UCSD-AML1 (cell line): ENCODE data around the gene EPN1.

Source experiments
- DNase-seq: peaks from one replicate; lab custom pipeline; 2025; ENCODE audit not compliant: unreplicated experiment; lab: John Stamatoyannopoulos, UW

Gene EPN1

GRCh38 chr19:55674841-55675660 lies at the start of gene EPN1:
TSS of gene EPN1 (plus strand) at chr19:55675226. CDS start at chr19:55678628, 3,402 bp downstream.
- DNase-seq = peak; percentile 97

DNA sequence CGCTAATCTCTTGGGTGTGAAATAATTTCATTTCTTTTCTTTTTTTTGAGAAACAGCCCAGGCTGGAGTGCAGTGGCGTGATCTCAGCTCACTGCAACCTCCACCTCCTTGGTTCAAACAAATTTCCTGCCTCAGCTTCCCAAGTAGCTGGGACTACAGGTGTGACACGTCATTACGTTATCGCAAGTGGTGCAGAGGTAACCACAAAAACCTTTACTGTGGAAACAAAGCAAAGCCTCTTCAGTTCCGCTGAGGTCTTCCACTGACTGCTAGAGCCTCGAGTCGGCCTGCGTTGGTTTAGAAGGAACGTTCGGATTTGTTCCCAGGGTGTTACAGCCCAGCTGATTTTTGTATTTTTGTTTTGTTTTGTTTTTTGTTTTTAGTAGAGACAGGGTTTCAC lies 48.7 kb upstream of the EPN1 start:
- DNase-seq = no peak

DNA sequence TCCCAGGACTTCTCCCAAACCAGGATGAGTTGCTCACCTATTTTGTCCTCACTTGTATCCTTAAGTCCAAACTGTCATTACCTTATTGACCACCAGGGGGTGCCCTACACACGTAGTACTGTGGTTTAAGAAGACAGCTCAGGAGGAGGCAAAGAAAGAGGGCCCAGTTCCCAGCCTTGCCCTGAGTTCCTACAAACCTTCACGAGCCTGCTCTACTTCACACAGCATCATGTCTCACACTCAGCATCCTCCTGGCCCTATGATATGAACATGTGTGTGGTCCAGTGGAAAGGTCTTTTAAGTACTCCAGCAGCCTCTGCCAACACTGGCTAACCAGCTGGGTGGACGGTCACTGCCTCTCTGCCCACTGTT lies 42.6 kb upstream of the EPN1 start:
- DNase-seq = peak; percentile 58

GRCh38 chr19:55633861-55634260 lies 41.2 kb upstream of the EPN1 start:
- no peak for DNase-seq

DNA sequence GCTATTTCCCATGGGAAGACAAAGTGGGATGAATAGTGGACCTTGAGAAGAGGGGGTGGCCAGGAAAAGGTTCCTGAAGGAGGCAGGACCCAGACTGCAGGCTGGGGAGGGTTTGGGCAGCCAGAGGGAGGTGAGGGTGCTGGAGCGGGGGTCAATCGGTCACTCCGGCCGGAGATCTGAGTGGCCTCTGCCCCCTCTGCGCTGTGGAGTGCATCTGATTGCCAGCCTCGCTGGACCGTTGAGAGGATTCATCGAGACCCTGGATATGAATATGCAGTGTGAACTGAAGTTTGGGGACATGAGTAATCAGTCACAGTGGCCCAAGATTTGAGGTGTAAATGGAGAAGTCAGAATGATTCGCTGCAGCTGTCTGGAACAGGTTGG lies 39.7 kb upstream of the EPN1 start:
- no peak for DNase-seq

DNA sequence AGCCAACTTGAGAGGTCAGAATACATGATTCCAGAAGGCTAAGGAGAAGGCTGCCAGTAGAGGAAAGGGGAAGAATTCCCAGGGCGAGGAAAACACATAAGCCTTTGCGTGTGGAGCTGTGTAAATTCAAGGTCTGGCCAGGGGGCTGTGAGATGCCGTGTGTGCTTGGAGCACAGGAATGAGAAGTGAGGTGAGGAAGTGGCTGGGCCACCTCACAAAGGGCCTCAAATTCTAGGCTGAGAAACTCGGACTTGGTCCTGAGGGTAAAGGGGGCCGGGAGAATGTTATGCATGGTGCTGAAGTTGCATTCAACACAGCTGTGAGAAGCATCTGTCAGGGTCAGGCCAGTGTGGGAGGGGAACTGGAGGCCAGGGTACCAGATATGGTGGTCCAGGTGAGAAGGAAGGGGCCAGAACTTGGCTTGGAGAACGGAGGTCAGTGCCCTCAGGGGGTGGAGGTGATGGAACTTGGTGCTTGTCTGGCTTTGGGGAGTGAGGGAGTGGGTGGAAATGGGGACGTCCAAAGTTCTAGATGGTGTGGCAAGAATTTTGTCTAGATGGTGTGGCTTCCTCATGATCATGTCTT lies 39.1 kb upstream of the EPN1 start:
- DNase-seq = no peak

- DNase-seq = no peak
Measured at GRCh38 chr19:55636723-55637122, 38.3 kb upstream of the EPN1 start.

GRCh38 chr19:55637534-55637933 lies 37.5 kb upstream of the EPN1 start:
- DNase-seq = no peak

DNA sequence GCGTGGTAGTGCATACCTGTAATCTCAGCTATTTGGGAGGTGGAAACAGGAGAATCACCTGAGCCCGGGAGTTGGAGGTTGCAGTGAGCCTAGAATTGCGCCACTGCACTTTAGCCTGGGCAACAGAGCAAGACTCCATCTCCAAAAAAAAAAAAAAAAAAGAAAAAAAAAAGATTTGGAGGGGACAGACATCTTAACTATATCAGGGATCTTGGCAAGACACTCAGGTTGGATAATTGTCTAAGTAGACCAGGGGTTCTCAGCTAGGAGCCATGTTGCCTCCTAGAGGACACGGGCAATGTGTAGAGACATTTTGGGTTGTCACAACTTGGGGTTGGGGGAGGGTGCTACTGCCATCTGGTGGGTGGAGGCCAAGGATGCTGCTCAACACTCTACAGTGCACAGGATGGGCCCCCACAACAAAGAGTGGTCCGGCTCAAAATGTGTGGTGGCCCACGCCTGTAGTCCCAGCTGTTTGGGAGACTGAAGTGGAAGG lies 36.1 kb upstream of the EPN1 start:
- DNase-seq = peak; percentile 44

DNA sequence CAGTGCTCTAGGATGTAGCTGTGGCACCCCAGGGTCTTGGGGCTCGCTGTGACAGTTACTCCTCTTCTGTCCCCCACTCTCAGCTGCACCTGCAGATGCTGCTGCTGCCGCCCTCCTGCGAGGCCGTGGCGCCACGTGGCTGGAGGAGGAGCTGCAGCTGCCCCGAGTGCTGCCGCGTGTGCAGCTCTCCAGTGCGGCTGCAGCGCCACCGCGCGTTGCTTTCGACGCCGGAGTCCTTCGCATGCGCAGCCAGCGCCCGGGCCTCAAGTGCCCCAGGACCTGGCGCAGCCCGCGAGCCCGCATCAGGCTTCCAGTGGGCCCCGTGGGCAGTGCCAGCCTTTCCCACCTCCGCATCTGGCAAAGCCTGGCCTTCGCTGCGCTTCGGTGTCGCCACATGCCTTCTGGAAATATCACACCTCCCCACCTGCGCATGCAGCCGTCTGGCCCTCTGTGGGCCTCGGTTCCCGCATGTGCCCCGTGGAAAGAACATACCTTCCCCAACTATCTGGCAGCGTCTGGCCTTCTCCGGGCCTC lies 34.9 kb upstream of the EPN1 start:
- DNase-seq = no peak

DNA sequence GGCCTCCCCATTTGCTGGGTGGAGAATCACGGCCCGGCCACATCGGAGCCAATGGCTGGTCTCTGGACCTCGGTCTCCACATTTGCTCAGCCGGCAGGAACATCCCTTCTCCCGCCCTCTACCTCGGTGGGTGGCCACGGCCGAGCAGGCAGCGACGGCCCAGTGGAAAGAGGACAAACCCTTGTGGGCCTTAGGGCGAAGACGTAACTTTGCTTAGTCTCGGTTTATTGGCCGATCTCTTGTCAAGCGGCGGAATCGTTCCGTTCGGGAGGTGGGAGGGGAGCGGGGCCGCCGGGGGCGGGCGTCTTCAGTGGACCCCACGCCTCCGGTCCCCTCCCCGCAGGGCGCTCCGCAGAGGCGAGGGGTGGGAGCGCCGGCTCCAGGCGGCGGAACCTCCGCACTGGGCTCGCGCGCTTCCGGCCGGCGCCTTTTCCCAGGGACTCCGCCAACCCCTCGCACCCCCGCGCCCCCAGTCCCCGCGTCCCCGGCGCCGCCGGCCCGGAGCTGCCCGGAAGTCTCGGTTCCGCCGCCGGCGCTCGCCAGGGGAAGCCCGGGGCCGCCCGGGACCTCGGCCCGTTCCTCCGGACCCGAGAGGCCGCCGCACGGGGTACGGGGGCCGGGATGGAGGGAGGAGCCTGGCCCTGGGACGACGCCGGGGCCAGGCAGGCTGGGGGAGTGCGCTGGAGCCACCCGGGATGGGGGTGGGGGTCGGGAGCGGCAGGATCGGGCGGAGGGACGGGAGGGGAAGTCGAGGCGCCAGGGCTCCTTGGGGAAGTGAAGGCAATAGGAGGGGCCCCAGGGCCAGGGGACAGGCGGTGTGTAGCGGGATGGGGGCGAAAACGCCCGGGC lies 34.2 kb upstream of the EPN1 start, which contains the start of gene ZNF580:
TSS of gene ZNF580 (plus strand) at position 426 of the 849 bp plus-strand sequence. CDS start 1,507 bp downstream, outside the sequence.
- peak; percentile 74 for DNase-seq

DNA sequence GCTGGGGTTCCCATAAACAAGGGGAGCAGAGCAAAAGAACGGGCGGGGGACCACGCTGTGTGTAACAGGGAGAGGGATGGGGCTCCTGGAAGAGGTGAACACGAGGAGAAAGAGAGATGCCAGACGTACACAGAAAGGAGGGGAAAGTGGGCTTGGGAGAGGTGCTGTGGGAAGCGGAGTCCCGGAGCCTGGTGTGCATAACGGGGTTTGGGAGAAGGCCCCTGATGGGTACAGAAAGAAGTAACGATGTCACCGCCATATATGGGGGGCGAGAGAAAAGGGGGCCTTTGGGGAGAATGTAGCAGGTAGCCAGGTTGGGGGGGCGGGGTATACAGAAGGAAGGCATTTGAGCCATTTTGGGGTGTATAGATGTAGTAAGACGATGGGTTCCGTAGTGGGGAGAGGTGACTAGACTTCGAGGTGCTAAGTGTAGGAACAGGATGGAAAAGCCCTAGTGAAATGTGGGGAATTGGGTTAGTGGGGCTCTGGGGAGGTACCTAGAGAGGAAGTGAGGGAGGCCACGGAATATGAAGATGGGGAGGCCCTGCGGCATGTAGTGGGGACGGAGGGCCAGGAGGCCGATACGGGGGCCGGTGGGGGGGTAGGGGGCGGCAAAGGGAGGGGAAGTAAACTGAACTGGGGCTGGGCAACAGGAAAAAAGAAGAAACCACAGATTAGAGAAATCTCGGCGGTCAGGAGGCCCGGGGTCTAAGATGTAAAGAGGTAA lies 33.4 kb upstream of the EPN1 start:
- DNase-seq = no peak

DNA sequence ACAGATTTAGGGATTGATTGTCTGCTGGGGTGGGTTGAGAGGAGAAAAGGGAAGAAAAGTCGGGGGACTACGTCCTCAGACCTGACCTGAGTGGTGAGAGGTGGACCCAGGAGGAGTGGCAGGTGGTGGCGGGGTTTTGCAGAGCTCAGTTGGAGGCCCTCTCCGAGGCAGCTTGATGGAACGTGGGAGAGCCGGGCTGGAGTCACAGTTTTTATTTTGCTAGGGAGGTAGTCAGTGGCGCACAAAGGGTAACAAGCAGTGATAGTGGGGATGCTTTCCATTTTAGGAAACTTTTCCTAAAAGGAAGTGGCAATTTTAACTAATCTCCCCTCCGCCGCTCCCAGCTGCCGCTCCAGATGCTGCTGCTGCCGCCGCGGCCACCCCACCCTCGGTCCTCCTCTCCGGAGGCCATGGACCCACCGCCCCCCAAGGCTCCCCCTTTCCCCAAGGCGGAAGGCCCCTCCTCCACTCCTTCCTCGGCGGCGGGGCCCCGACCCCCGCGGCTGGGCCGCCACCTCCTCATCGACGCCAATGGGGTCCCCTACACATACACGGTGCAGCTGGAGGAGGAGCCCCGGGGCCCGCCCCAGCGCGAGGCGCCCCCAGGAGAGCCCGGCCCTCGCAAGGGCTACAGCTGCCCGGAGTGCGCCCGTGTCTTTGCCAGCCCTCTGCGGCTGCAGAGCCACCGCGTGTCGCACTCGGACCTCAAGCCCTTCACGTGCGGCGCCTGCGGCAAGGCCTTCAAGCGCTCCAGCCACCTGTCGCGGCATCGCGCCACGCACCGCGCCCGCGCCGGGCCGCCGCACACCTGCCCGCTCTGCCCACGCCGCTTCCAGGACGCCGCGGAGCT lies 32.6 kb upstream of the EPN1 start:
- DNase-seq = no peak

DNA sequence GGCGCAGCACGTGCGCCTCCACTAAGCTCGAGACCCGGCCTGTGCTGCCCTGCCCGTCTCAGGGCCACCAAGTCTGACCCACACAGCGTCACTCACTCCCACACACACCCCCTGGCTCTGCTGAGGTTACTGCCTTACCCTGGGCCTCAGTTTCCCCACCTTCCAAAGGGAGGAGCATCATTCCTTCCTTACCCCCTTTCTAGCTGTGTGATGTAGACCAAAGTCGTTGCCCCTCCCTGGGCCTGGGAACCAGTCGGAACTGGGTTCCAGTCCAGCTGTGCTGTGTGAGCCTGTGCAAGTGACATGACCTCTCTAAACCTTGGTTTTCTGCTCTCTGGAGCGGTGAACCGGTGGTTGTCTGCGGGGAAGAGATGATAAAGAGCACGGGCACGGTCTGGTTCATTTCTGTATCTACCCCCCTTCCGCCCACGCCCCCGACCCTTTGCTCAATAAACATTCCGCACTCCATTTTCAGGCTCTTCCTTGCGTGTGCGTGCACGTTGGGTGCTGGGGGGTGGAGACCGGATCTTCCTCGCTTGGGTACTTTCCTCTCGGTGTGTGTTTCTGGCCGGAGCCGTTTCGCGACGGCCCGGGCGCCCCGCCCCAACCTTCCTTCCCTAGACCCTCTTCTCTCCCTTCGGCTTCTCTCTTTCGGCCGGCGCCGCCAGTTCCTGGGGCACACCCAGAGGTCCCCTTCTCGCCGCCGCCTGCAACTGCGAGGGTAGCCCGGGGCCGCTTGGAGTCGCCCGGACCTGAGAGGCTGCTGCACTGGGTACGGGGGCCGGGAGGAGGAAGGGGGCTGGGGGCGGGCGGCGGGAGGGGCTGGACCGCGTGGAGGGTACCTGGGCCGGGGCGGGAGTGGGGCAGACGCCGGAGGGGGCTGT lies 31.8 kb upstream of the EPN1 start, which contains the start of gene ZNF581:
TSS of gene ZNF581 (plus strand) at position 647 of the 884 bp plus-strand sequence. CDS start 923 bp downstream, outside the sequence.
- peak; percentile 83 for DNase-seq

DNA sequence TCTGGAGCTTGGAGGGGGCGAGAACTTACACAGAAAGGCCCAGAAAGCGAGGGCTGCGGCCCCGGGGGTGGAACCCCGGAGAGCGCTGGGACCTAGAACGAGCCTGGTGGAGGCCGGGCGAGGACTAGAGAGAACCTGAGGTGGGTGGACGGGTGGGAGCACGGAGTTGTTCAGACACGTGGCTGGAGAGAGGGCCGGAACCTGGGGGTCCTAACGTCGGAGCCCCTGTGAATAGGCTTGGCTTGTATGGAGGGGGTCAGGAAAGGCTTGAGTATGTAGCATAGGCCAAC lies 31.2 kb upstream of the EPN1 start:
- DNase-seq = no peak

- DNase-seq = no peak
Measured at GRCh38 chr19:55644191-55644833, 30.7 kb upstream of the EPN1 start.

DNA sequence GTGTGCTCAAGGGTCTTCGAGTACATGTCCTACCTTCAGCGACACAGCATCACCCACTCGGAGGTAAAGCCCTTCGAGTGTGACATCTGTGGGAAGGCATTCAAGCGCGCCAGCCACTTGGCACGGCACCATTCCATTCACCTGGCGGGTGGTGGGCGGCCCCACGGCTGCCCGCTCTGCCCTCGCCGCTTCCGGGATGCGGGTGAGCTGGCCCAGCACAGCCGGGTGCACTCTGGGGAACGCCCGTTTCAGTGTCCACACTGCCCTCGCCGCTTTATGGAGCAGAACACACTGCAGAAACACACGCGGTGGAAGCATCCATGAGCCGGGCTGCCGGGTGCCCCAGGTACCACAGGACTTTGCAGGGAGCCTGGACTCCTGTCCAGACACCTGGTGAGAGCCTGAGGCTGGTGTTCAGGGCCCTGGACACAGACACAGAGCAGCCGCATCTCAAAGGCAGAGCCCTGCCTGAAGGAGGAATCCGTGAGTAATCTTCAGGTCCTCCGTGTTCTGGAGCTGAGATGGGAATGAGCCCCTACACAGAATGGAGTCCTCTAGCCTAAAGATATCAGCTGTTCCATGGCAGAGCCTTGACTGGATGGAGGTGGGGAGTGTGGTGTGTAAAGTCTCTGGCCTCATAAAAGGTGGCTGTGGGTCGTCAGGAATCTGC lies 30.0 kb upstream of the EPN1 start:
- no peak for DNase-seq

GRCh38 chr19:55645512-55645881 lies 29.5 kb upstream of the EPN1 start:
- DNase-seq = no peak
